ENCODE measurements around the gene PSMA2. TPM values are rescaled to one million over a fixed set of nuclear protein-coding genes. Genes with fewer than 3 reads are reported as not detected.
A peak's percentile ranks its signal among the peaks of the same experiment; 100 is the strongest.

PSMA2 gene
- polyA plus RNA-seq (ENCODE audit: low read depth in 6 of 6), result 100 to 1,000 TPM; 214 to 299 (median 259) TPM

- peaks cover 30 to 57% (median 46%) of the 10 kb centered on the region in 3 donors for H3K4me1 Mint-ChIP-seq
- DNase-seq (peak; percentile 94), ATAC-seq (ENCODE audit: low read depth in 2 of 2) (peak; percentile 98 to 99)
- no peaks in the 10 kb centered on the region for H3K9me3 Mint-ChIP-seq
- peak within 1 kb of the TSS; percentile 91 to 99 (median 96) for H3K27ac Mint-ChIP-seq
- H3K4me3 Mint-ChIP-seq, result peak within 1 kb of the TSS; percentile 95 to 100 (median 98)
- peaks cover 0 to 8% of the 10 kb centered on the region in 2 donors for H3K36me3 Mint-ChIP-seq
- no peaks in the 10 kb centered on the region for H3K27me3 Mint-ChIP-seq
Measured at GRCh38 chr7:42931834-42932651, at the start of gene PSMA2, which contains the start of gene MRPL32. PSMA2 (minus strand) TSS chr7:42932174; CDS start chr7:42932158, 16 bp downstream. MRPL32 (plus strand) TSS chr7:42932376; CDS start chr7:42932387, 11 bp downstream.

GRCh38 chr7:42981601-42982000, 49.6 kb upstream of the PSMA2 start:
- no peak for DNase-seq
- H3K9me3 Mint-ChIP-seq, result peaks cover 4 to 18% (median 10%) of the 10 kb centered on the region in 7 donors
- H3K4me3 Mint-ChIP-seq, result no peak overlapping the region
- peaks cover 11 to 37% (median 28%) of the 10 kb centered on the region in 3 donors for H3K27me3 Mint-ChIP-seq
- H3K36me3 Mint-ChIP-seq, result peaks cover 0 to 7% of the 10 kb centered on the region in 2 donors
- no peak for ATAC-seq (ENCODE audit: low read depth in 2 of 2)
- H3K27ac Mint-ChIP-seq, result no peak overlapping the region
- no peaks in the 10 kb centered on the region for H3K4me1 Mint-ChIP-seq

- H3K4me1 Mint-ChIP-seq, result no peaks in the 10 kb centered on the region
- ATAC-seq (ENCODE audit: low read depth in 2 of 2) (no peak), DNase-seq (no peak)
- peaks cover 15 to 37% (median 26%) of the 10 kb centered on the region in 3 donors for H3K27me3 Mint-ChIP-seq
- peaks cover 0 to 7% of the 10 kb centered on the region in 2 donors for H3K36me3 Mint-ChIP-seq
- H3K27ac Mint-ChIP-seq, result no peak overlapping the region
- peaks cover 4 to 23% (median 8%) of the 10 kb centered on the region in 7 donors for H3K9me3 Mint-ChIP-seq
- H3K4me3 Mint-ChIP-seq, result no peak overlapping the region
Measured at GRCh38 chr7:42980514-42980913, 48.5 kb upstream of the PSMA2 start.

- ATAC-seq (ENCODE audit: low read depth in 2 of 2), result no peak
- peaks cover 4 to 21% (median 8%) of the 10 kb centered on the region in 7 donors for H3K9me3 Mint-ChIP-seq
- peaks cover 18 to 42% (median 26%) of the 10 kb centered on the region in 3 donors for H3K27me3 Mint-ChIP-seq
- no peak overlapping the region for H3K27ac Mint-ChIP-seq
- no peak overlapping the region for H3K4me3 Mint-ChIP-seq
- H3K4me1 Mint-ChIP-seq, result no peaks in the 10 kb centered on the region
- DNase-seq, result no peak
- H3K36me3 Mint-ChIP-seq, result peaks cover 1 to 7% of the 10 kb centered on the region in 2 donors
Measured at GRCh38 chr7:42980084-42980483, 48.1 kb upstream of the PSMA2 start.

GRCh38 chr7:42978496-42978895, 46.5 kb upstream of the PSMA2 start:
- peaks cover 0 to 8% (median under 1%) of the 10 kb centered on the region in 7 donors for H3K9me3 Mint-ChIP-seq
- no peak for ATAC-seq (ENCODE audit: low read depth in 2 of 2)
- no peak overlapping the region for H3K4me3 Mint-ChIP-seq
- peaks cover 17 to 46% (median 32%) of the 10 kb centered on the region in 3 donors for H3K27me3 Mint-ChIP-seq
- no peak overlapping the region for H3K27ac Mint-ChIP-seq
- no peaks in the 10 kb centered on the region for H3K4me1 Mint-ChIP-seq
- no peak for DNase-seq
- H3K36me3 Mint-ChIP-seq, result peaks cover under 1 to 5% of the 10 kb centered on the region in 2 donors

GRCh38 chr7:42976371-42976770, 44.4 kb upstream of the PSMA2 start:
- no peaks in the 10 kb centered on the region for H3K4me1 Mint-ChIP-seq
- peaks cover 0 to 5% of the 10 kb centered on the region in 2 donors for H3K36me3 Mint-ChIP-seq
- peaks cover 0 to 6% (median 0%) of the 10 kb centered on the region in 7 donors for H3K9me3 Mint-ChIP-seq
- no peak overlapping the region for H3K27ac Mint-ChIP-seq
- no peak overlapping the region for H3K4me3 Mint-ChIP-seq
- peaks cover 17 to 46% (median 32%) of the 10 kb centered on the region in 3 donors for H3K27me3 Mint-ChIP-seq
- DNase-seq (no peak), ATAC-seq (ENCODE audit: low read depth in 2 of 2) (no peak)

- Mint-ChIP-seq H3K4me1 (no peaks in the 10 kb centered on the region), H3K36me3 (peaks cover 0 to 5% of the 10 kb centered on the region in 2 donors), H3K4me3 (no peak overlapping the region), H3K27ac (no peak overlapping the region), H3K9me3 (peaks cover 0 to 6% (median 0%) of the 10 kb centered on the region in 7 donors), H3K27me3 (peaks cover 21 to 33% (median 21%) of the 10 kb centered on the region in 3 donors)
- DNase-seq, result no peak
- ATAC-seq (ENCODE audit: low read depth in 2 of 2), result no peak
Measured at GRCh38 chr7:42972699-42973500, 40.9 kb upstream of the PSMA2 start.

- ATAC-seq (ENCODE audit: low read depth in 2 of 2) (no peak), DNase-seq (no peak)
- Mint-ChIP-seq H3K9me3 (peaks cover 0 to under 1% (median 0%) of the 10 kb centered on the region in 7 donors), H3K4me3 (no peak overlapping the region), H3K27ac (peak overlapping the region in 1 of 6 donors; percentile 26), H3K4me1 (no peaks in the 10 kb centered on the region), H3K36me3 (no peaks in the 10 kb centered on the region), H3K27me3 (peaks cover 25 to 34% (median 28%) of the 10 kb centered on the region in 3 donors)
Measured at GRCh38 chr7:42967391-42967790, 35.4 kb upstream of the PSMA2 start.

GRCh38 chr7:42964849-42965805, 33.2 kb upstream of the PSMA2 start:
- ATAC-seq (ENCODE audit: low read depth in 2 of 2) (no peak), DNase-seq (no peak)
- Mint-ChIP-seq H3K4me3 (no peak overlapping the region), H3K9me3 (peaks cover 0 to 2% (median 0%) of the 10 kb centered on the region in 7 donors), H3K4me1 (no peaks in the 10 kb centered on the region), H3K27me3 (peaks cover 26 to 45% (median 37%) of the 10 kb centered on the region in 3 donors), H3K27ac (no peak overlapping the region), H3K36me3 (no peaks in the 10 kb centered on the region)

- Mint-ChIP-seq H3K9me3 (peaks cover 0 to 3% (median 0%) of the 10 kb centered on the region in 7 donors), H3K27ac (no peak overlapping the region), H3K4me1 (no peaks in the 10 kb centered on the region), H3K4me3 (no peak overlapping the region), H3K36me3 (no peaks in the 10 kb centered on the region), H3K27me3 (peaks cover 26 to 45% (median 40%) of the 10 kb centered on the region in 3 donors)
- ATAC-seq (ENCODE audit: low read depth in 2 of 2), result no peak
- no peak for DNase-seq
Measured at GRCh38 chr7:42964293-42964692, 32.3 kb upstream of the PSMA2 start.

- no peak for DNase-seq
- Mint-ChIP-seq H3K27ac (no peak overlapping the region), H3K27me3 (peaks cover 22 to 38% (median 35%) of the 10 kb centered on the region in 3 donors), H3K4me3 (no peak overlapping the region), H3K36me3 (peaks cover 7 to 8% of the 10 kb centered on the region in 2 donors), H3K4me1 (no peaks in the 10 kb centered on the region), H3K9me3 (peaks cover 0 to 16% (median 13%) of the 10 kb centered on the region in 7 donors)
- ATAC-seq (ENCODE audit: low read depth in 2 of 2), result no peak
Measured at GRCh38 chr7:42961170-42961569, 29.2 kb upstream of the PSMA2 start.

- H3K27ac Mint-ChIP-seq, result peak overlapping the region in 1 of 6 donors; percentile 52
- no peak for DNase-seq
- ATAC-seq (ENCODE audit: low read depth in 2 of 2), result no peak
Measured at GRCh38 chr7:42960762-42961161, 28.8 kb upstream of the PSMA2 start.

More at GRCh38 chr7:42960762-42961161, 28.8 kb upstream of the PSMA2 start:
- Mint-ChIP-seq H3K4me1 (no peaks in the 10 kb centered on the region), H3K27me3 (peaks cover 22 to 38% (median 34%) of the 10 kb centered on the region in 3 donors), H3K9me3 (peaks cover 0 to 18% (median 14%) of the 10 kb centered on the region in 7 donors), H3K4me3 (no peak overlapping the region), H3K36me3 (peaks cover 7 to 8% of the 10 kb centered on the region in 2 donors)

All from naive B cell (primary cell).